LNCaP clone FGC (cell line): ENCODE data around the gene MAPT.
"Not testable (repeated sequence)": the region's sequence is repeated elsewhere in the genome, so short reads cannot be mapped to it uniquely, and the experiment has no call there.

Experiments
- DNase-seq: peaks from one replicate; pipeline ENCODE4 v3.0.0-alpha.2; 2011; ENCODE audit warnings: low read depth
- H3K4me3 ChIP-seq: 2 replicates; pipeline ENCODE4 v1.5.1; 2011; ENCODE audit warnings: mild to moderate bottlenecking, low read depth, low read length, control low read depth
- TF ChIP-seq, protein P1 (sequence below): IDR thresholded peaks from 2 replicates; pipeline ENCODE4 v1.5.1; 2012; ENCODE audit warnings: mild to moderate bottlenecking; ENCODE audit not compliant: control insufficient read depth, insufficient read depth; ENCODE audit errors: extremely low read depth

Gene MAPT

DNA sequence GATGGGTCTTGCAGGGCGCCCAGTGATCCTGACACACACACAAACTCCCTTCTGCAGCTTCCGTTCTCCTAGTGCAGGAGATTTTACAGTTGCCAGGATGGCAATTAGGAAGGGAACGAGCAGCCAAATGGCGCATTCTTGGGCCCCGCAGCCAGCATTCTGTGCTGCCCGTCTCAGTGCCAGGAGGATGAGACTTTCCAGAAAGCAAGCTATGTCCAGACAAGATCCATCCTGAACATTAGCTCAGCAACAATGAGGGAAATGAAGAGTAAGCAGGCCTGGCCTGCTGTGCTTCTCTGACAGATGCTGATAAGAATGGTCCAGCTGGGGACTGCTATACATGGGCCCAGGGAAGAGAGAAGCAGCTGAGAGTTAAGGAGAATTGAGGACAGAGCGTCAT lies 33.2 kb upstream of the MAPT start:
- H3K4me3 ChIP-seq, result no peak overlapping the region
- DNase-seq, result no peak
- TF ChIP-seq, protein P1, sequence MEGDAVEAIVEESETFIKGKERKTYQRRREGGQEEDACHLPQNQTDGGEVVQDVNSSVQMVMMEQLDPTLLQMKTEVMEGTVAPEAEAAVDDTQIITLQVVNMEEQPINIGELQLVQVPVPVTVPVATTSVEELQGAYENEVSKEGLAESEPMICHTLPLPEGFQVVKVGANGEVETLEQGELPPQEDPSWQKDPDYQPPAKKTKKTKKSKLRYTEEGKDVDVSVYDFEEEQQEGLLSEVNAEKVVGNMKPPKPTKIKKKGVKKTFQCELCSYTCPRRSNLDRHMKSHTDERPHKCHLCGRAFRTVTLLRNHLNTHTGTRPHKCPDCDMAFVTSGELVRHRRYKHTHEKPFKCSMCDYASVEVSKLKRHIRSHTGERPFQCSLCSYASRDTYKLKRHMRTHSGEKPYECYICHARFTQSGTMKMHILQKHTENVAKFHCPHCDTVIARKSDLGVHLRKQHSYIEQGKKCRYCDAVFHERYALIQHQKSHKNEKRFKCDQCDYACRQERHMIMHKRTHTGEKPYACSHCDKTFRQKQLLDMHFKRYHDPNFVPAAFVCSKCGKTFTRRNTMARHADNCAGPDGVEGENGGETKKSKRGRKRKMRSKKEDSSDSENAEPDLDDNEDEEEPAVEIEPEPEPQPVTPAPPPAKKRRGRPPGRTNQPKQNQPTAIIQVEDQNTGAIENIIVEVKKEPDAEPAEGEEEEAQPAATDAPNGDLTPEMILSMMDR, result no peak

DNA sequence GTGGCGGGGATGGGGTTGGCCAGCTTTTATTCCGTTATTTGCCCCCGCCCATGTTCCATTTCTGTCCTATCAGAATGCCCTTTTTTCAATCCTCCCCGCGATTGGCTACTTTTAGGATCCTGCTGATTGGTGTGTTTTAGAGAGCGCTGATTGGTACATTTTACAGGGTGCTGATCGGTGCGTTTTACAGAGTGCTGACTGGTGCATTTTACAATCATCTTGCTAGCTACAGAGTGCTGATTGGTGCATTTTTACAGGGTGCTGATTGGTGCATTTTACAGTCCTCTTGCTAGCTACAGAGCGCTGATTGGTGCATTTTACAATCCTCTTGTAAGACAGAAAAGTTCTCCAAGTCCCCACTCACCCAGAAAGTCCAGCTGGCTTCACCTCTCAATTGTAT lies 32.2 kb upstream of the MAPT start:
- not testable (repeated sequence) for DNase-seq

DNA sequence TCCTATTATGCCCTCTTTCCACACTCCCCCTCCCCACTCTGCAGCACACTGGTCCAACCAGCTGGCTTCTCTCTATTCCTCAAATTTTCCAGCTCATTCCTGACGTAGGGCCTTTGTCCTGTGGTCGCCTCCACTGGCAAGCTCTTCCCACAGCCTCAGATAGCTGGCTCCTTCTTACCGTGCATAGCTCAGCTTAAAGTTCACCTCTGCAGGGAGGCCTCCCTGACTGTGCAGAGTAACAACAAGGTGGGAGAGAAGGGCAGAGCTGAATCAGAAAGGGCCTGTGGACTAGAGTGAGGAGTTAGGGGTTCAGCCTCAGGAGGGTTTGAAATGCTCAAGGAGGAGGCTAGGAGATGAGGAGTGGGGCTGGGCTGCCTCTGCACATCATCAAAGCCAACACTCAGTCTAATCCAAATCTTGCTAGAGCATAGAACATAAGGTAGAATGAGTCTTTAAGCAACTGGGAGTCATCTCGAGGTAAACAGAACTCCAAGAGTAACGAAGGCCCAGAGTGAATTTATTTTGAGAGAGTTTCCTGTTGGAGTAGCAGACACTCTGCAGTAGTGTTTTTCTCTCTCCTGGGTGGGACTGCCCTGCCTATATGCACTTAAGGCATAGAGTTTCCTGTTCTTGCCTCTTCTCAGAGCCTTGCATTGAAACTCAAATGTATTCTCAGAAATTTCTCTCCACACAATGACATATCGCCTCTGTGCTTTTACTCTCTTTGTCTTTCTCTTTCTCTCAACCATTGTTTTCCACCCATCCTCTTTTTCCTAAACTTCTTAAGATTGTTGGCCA lies 30.3 kb upstream of the MAPT start:
- H3K4me3 ChIP-seq, result no peak overlapping the region
- TF ChIP-seq, protein P1, result no peak
- DNase-seq, result no peak

More for the DNA sequence above, 32.2 kb upstream of the MAPT start:
- not testable (repeated sequence) for H3K4me3 ChIP-seq

DNA sequence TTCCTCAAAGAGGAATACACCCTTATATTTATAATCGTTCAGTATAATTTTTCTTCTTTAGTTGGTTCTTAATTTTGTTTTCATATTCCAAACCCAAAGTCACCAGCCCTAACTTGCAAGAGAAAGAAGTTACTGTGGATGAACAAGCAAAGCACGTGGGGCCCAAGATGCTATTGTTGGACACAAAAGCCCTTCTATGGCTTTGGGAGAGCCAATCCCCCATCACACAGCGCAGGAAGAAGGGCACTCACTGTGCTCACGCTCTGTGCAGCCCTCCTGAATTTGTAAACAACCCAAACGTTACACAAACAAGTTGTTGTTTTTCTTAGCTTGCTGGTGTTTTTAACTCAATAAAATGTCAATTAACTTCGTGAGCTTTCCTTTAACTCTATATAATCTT lies 27.2 kb upstream of the MAPT start:
- no peak overlapping the region for H3K4me3 ChIP-seq
- TF ChIP-seq, protein P1, result no peak
- DNase-seq, result no peak

DNA sequence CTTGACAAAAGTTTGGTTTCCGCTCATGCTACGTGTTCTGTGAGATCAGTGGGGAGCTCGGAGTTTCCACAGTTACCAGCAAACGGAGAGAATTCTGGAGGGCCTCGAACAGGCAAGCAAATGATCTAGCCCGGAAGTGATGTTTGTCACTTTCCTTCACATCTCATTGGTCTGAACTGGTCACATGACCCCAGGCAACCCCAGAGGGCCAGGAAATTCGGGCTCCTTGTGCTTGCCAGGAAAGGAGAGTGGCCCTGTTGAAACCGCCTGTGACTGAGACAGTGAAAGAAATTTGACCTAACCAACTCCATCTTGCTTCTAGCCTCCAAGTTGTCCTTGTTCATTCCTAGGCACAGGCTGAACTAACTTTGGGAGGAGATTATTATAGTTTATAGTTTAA lies 26.7 kb upstream of the MAPT start:
- DNase-seq, result no peak
- no peak overlapping the region for H3K4me3 ChIP-seq
- TF ChIP-seq, protein P1, result no peak

DNA sequence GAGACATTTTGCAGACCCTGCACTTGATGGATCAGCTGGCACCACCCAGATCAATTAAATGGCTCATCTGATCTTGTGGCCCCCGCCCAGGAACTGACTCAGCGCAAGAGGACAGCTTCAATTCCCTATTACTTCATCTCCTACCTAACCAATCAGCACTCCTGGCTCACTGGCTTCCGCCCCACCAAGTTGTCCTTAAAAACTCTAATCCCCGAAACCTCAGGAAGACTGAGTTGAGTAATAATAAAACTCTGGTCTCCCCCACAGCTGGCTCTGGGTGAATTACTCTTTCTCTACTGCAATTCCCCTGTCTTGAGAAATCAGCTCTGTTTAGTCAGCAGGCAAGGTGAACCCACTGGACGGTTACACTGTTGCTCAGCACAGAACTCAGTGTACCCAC lies 26.1 kb upstream of the MAPT start:
- H3K4me3 ChIP-seq, result no peak overlapping the region
- TF ChIP-seq, protein P1, result no peak
- DNase-seq, result no peak

DNA sequence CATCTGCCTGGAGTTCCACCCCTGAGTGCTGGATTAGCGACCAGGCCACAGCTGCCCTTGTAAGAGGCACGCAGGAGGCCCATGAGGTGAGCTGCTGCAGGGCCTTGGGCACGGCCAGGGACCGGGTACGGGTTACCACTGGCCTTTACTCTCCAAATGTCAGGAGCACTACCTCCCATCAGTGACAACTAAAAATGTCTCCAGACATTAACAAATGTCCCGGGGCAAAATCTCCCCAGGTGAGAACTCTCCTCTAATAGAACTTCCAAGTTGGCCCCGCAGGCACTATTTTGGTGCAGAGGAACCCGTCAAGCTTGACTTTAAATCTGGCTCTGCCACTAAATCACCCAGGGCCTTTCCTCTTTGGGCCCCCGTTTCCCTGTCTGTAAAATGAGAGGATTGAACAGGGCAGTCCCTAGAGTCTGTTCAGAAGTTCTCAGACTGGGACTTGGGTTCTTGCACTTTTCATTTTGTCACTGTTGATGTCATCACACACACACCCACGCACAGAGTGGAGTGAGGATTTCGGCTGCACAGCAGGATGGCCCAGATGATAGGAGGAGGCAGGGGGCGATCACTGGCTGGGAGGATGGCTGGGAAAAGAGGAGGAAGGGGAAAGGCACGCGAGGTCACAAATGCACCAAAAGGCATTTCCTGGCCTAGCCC lies 24.5 kb upstream of the MAPT start:
- DNase-seq, result no peak
- TF ChIP-seq, protein P1, result no peak
- H3K4me3 ChIP-seq, result no peak overlapping the region
